GM19452 (cell line): Measurements from ENCODE around the gene HOXA5.

Experiments
- ATAC-seq: cut with Tn5 transposase; IDR thresholded peaks from one replicate; pipeline ENCODE4 v1.9.1; 2021; ENCODE audit not compliant: unreplicated experiment

The HOXA5 gene

GRCh38 chr7:27143023-27143949 is at the start of gene HOXA5:
TSS of gene HOXA5 (minus strand) at chr7:27143681. CDS start at chr7:27143607, 74 bp downstream.
- no peak for ATAC-seq

GRCh38 chr7:27192546-27193334 is 49.3 kb upstream of the HOXA5 start:
- ATAC-seq: no peak

- ATAC-seq: no peak
Measured at GRCh38 chr7:27191833-27192545, 48.5 kb upstream of the HOXA5 start.

- ATAC-seq: no peak
Measured at GRCh38 chr7:27191161-27191731, 47.8 kb upstream of the HOXA5 start.

- no peak for ATAC-seq
Measured at GRCh38 chr7:27189997-27190748, 46.7 kb upstream of the HOXA5 start.

GRCh38 chr7:27189295-27189996 is 46.0 kb upstream of the HOXA5 start:
- no peak for ATAC-seq

GRCh38 chr7:27188386-27189294 is 45.2 kb upstream of the HOXA5 start:
- no peak for ATAC-seq

GRCh38 chr7:27187475-27188385 is 44.2 kb upstream of the HOXA5 start:
- no peak for ATAC-seq

- ATAC-seq: no peak
Measured at GRCh38 chr7:27186668-27187474, 43.4 kb upstream of the HOXA5 start.

GRCh38 chr7:27185854-27186667 is 42.6 kb upstream of the HOXA5 start:
- no peak for ATAC-seq

GRCh38 chr7:27185013-27185853 is 41.8 kb upstream of the HOXA5 start, which contains the start of gene HOXA11:
TSS of gene HOXA11 (minus strand) at chr7:27185232. CDS start at chr7:27185144, 88 bp downstream.
- no peak for ATAC-seq

- no peak for ATAC-seq
Measured at GRCh38 chr7:27184337-27185012, 41.0 kb upstream of the HOXA5 start.

GRCh38 chr7:27183682-27184336 is 40.3 kb upstream of the HOXA5 start:
- ATAC-seq: no peak
